ENCODE measurements around the gene PDGFRA. TPM values are rescaled to one million over a fixed set of nuclear protein-coding genes. Genes with fewer than 3 reads are reported as not detected.

The PDGFRA gene
- total and polyA plus RNA-seq, 10 of the 15 experiments (the other 5 are each of a cell fraction or from before 2014, with no cell fraction given), result 0.01 to 0.28 (median 0.06) TPM; not detected in 5

- FAIRE-seq (no peak), ATAC-seq (no peak), DNase-seq (ENCODE audit: low read depth, low spot score) (no peak)
- no peak overlapping the region for H3K27ac ChIP-seq (ENCODE audit: control insufficient read depth, insufficient read depth)
- H3K36me3 ChIP-seq (ENCODE audit: control insufficient read depth in 2 of 2, insufficient read depth in 2 of 2, low read length in 1 of 2), result no peaks in the 10 kb centered on the region
- no peaks in the 10 kb centered on the region for H3K9me3 ChIP-seq (replicated peaks; ENCODE audit: control insufficient read depth, insufficient read depth, low read length)
- ChIA-PET SMC1A (ENCODE audit: uncharacterized antibody, unreplicated experiment) (no interaction called here), POLR2A (no interaction called here), RAD21 (ENCODE audit: unreplicated experiment) (no interaction called here), CTCF (no interaction called here)
- no TSS peak for BruUV-seq (replicated peaks)
- H2AFZ ChIP-seq (ENCODE audit: control insufficient read depth, low read depth, low read length), result no peak overlapping the region
- no peak overlapping the region for H3K4me2 ChIP-seq (ENCODE audit: control insufficient read depth, insufficient read depth)
- in situ Hi-C loops (cut with MboI) (no loop called here), intact Hi-C loops (cut with micrococcal nuclease; ENCODE audit: unreplicated experiment) (no loop called here)
- H4K20me1 ChIP-seq (ENCODE audit: control insufficient read depth, insufficient read depth), result no peaks in the 10 kb centered on the region
- H3K4me3 ChIP-seq, result no peak overlapping the region
- no peaks in the 10 kb centered on the region for H3K4me1 ChIP-seq (ENCODE audit: control insufficient read depth, insufficient read depth, low read length)
- 51% methylated on average over 11 of the region's 11 CpGs for WGBS (ENCODE audit: insufficient coverage, insufficient replicate concordance, low lambda C conversion rate, missing lambda C conversion rate)
- H3K79me2 ChIP-seq (ENCODE audit: control insufficient read depth, insufficient read depth, low read length), result no peaks in the 10 kb centered on the region
- TF ChIP-seq POU2F2 (IDR thresholded peaks at IDR 0.05; ENCODE audit: borderline replicate concordance, low read depth, low read length) (no peak), NR2C2 (IDR thresholded peaks at IDR 0.05; ENCODE audit: borderline replicate concordance, control insufficient read depth, insufficient read length, low read depth) (no peak), ZNF687 (IDR thresholded peaks at IDR 0.05) (no peak), E2F4 (IDR thresholded peaks at IDR 0.05; ENCODE audit: low read depth, low read length) (no peak), CHD2 (IDR thresholded peaks at IDR 0.05; ENCODE audit: borderline replicate concordance, low read depth, low read length) (no peak), MEF2A (IDR thresholded peaks at IDR 0.05; ENCODE audit: insufficient read depth, low read depth, low read length) (no peak), EED (IDR thresholded peaks at IDR 0.05; ENCODE audit: low read depth) (no peak), BRCA1 (IDR thresholded peaks at IDR 0.05; ENCODE audit: low read depth, low read length) (no peak), SREBF2 (IDR thresholded peaks at IDR 0.05; ENCODE audit: low read length) (no peak), MYC (IDR thresholded peaks at IDR 0.05; ENCODE audit: insufficient read depth, insufficient read length, insufficient replicate concordance, low read length, severe bottlenecking) (no peak), NBN (IDR thresholded peaks at IDR 0.05) (no peak), ZNF24 (IDR thresholded peaks at IDR 0.05) (no peak), SMAD1 (IDR thresholded peaks at IDR 0.05; ENCODE audit: low read depth, partially characterized antibody) (no peak), NFXL1 (IDR thresholded peaks at IDR 0.05; ENCODE audit: borderline replicate concordance) (no peak)
- H3K27me3 ChIP-seq (replicated peaks in 1 of 2; ENCODE audit: control insufficient read depth in 2 of 2, insufficient read depth in 2 of 2, low read length in 1 of 2), result no peaks in the 10 kb centered on the region; a peak in 1 of 4 replicates
- H3K9ac ChIP-seq (ENCODE audit: control insufficient read depth, insufficient read depth, low read length), result no peak overlapping the region
Observed at GRCh38 chr4:54256491-54257486, 27.7 kb downstream of the PDGFRA start.
